HEK293T (cell line): ENCODE data around the gene KIRREL3.

Experiments
- CTBP1 ChIP-seq: fragments of 450-650 bp; IDR thresholded peaks from 2 replicates; pipeline ENCODE4 v1.6.1; 2016; ENCODE audit warnings: borderline replicate concordance
- ELF4 ChIP-seq: fragments of 450-650 bp; IDR thresholded peaks from 2 replicates; pipeline ENCODE4 v1.6.1; 2017; ENCODE audit warnings: antibody characterized with exemption
- FOXA1 ChIP-seq: fragments of 450-650 bp; IDR thresholded peaks from 2 replicates; pipeline ENCODE4 v1.6.1; 2016; ENCODE audit warnings: mild to moderate bottlenecking
- FOXK2 ChIP-seq: fragments of 450-650 bp; IDR thresholded peaks from 2 replicates; pipeline ENCODE4 v1.6.1; 2016; ENCODE audit warnings: mild to moderate bottlenecking
- FOXM1 ChIP-seq: fragments of 450-650 bp; IDR thresholded peaks from 2 replicates; pipeline ENCODE4 v1.6.1; 2017; ENCODE audit warnings: mild to moderate bottlenecking, borderline replicate concordance
- LEF1 ChIP-seq: fragments of 450-650 bp; IDR thresholded peaks from 2 replicates; pipeline ENCODE4 v1.6.1; 2017; ENCODE audit warnings: mild to moderate bottlenecking, borderline replicate concordance
- NFRKB ChIP-seq: fragments of 450-650 bp; IDR thresholded peaks from 2 replicates; pipeline ENCODE4 v1.6.1; 2016; ENCODE audit warnings: mild to moderate bottlenecking, moderate library complexity
- SP1 ChIP-seq: fragments of 450-650 bp; IDR thresholded peaks from 2 replicates; pipeline ENCODE4 v1.6.1; 2017
- SUZ12 ChIP-seq: fragments of 450-650 bp; IDR thresholded peaks from 2 replicates; pipeline ENCODE4 v1.6.1; 2016; ENCODE audit warnings: mild to moderate bottlenecking
- TARDBP ChIP-seq: fragments of 450-650 bp; IDR thresholded peaks from 2 replicates; pipeline ENCODE4 v1.6.1; 2016
- ZNF384 ChIP-seq: fragments of 450-650 bp; IDR thresholded peaks from 2 replicates; pipeline ENCODE4 v1.6.1; 2016

DNA sequence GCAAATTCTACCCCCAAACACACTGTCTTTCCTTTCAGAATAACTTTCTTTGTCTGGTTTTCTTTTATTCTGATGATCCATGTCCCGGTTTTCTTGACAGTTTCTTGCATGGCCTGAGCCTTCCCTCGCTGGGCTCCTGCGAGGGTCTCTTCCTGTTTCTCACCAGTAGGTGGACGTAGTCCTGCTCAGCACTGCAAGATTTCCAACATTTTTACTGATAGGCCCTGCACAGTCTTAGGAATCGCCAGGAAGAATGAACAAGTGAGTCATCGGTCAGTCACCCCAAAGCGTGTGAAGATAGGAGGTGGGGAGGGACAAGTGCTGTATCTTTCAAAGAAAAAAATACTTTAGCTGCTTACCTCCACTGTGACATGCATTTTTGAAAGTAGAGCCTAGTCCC lies 16.9 kb upstream of the KIRREL3 start:
- no peak for TF ChIP-seq FOXK2
- no peak for TF ChIP-seq FOXM1
- no peak for TF ChIP-seq ZNF384
- no peak for TF ChIP-seq TARDBP
- TF ChIP-seq SUZ12, result no peak
- no peak for TF ChIP-seq FOXA1
- TF ChIP-seq ELF4, result no peak
- TF ChIP-seq LEF1, result no peak
- no peak for TF ChIP-seq SP1
- TF ChIP-seq CTBP1, result no peak
- TF ChIP-seq NFRKB, result no peak
